HG02970 (cell line): ENCODE measurements around the gene PLCH2.

Source experiments
- ATAC-seq: cut with Tn5 transposase; IDR thresholded peaks from one replicate; pipeline ENCODE4 v1.9.1; 2021; ENCODE audit warnings: mild to moderate bottlenecking, moderate library complexity, moderate number of reproducible peaks; ENCODE audit not compliant: unreplicated experiment, low FRiP score

The PLCH2 gene

GRCh38 chr1:2459757-2460156 is 16.3 kb upstream of the PLCH2 start:
- ATAC-seq, result no peak

- no peak for ATAC-seq
Observed at GRCh38 chr1:2460203-2460602, 15.9 kb upstream of the PLCH2 start.

GRCh38 chr1:2460996-2461751 is 14.9 kb upstream of the PLCH2 start:
- no peak for ATAC-seq

- ATAC-seq, result no peak
Observed at GRCh38 chr1:2462819-2463218, 13.3 kb upstream of the PLCH2 start.

- ATAC-seq, result no peak
Observed at GRCh38 chr1:2463396-2463795, 12.7 kb upstream of the PLCH2 start.

GRCh38 chr1:2465371-2466269 is 10.5 kb upstream of the PLCH2 start:
- no peak for ATAC-seq

GRCh38 chr1:2466270-2466665 is 9.8 kb upstream of the PLCH2 start:
- no peak for ATAC-seq

- ATAC-seq, result no peak
Observed at GRCh38 chr1:2466958-2467554, 9.0 kb upstream of the PLCH2 start.

GRCh38 chr1:2468041-2468472 is 8.0 kb upstream of the PLCH2 start:
- ATAC-seq, result no peak

GRCh38 chr1:2468540-2468939 is 7.5 kb upstream of the PLCH2 start:
- ATAC-seq, result no peak

GRCh38 chr1:2469103-2469940 is 6.8 kb upstream of the PLCH2 start:
- ATAC-seq, result no peak

GRCh38 chr1:2470290-2471158 is 5.6 kb upstream of the PLCH2 start:
- ATAC-seq, result no peak

GRCh38 chr1:2471159-2471471 is 5.0 kb upstream of the PLCH2 start:
- ATAC-seq, result no peak

- no peak for ATAC-seq
Observed at GRCh38 chr1:2471587-2472001, 4.5 kb upstream of the PLCH2 start.

GRCh38 chr1:2472109-2472508 is 4.0 kb upstream of the PLCH2 start:
- ATAC-seq, result no peak

- no peak for ATAC-seq
Observed at GRCh38 chr1:2472561-2473177, 3.4 kb upstream of the PLCH2 start.

- no peak for ATAC-seq
Observed at GRCh38 chr1:2473198-2473597, 2.9 kb upstream of the PLCH2 start.

GRCh38 chr1:2474104-2474844 is 1.8 kb upstream of the PLCH2 start:
- ATAC-seq, result no peak
